ENCODE data around the gene LRRC18.

DNA sequence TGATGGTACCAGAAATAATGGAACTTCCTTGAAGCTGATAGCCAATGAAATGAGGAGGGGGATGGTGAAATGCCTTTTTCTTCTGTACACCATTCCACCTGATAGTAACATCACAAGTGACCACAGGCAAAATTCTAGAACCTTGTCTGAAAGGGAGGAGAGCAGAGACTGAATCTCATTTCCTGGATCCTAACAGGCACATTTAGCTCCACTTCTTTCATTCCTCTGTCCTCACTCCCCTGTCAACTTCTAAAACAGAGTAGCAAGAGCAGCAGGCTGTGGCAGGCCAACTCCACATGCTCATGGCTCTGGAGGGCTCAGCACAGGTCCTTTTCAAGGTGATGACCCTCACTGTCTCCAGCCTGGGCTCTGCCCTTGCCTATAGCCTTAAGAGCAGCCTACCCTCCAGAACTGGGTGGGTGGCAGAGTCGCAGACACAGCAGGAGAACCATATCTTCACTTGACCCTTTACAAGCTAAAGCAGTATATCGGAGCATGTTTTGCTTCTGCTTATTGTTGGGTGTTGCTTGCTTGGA lies at the start of gene LRRC18:
- no peak for TF ChIP-seq HEYL (CRISPR knock-in tag; IDR thresholded peaks at IDR 0.05)
- TF ChIP-seq, protein P1, sequence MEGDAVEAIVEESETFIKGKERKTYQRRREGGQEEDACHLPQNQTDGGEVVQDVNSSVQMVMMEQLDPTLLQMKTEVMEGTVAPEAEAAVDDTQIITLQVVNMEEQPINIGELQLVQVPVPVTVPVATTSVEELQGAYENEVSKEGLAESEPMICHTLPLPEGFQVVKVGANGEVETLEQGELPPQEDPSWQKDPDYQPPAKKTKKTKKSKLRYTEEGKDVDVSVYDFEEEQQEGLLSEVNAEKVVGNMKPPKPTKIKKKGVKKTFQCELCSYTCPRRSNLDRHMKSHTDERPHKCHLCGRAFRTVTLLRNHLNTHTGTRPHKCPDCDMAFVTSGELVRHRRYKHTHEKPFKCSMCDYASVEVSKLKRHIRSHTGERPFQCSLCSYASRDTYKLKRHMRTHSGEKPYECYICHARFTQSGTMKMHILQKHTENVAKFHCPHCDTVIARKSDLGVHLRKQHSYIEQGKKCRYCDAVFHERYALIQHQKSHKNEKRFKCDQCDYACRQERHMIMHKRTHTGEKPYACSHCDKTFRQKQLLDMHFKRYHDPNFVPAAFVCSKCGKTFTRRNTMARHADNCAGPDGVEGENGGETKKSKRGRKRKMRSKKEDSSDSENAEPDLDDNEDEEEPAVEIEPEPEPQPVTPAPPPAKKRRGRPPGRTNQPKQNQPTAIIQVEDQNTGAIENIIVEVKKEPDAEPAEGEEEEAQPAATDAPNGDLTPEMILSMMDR (IDR thresholded peaks at IDR 0.05) = no peak
